HG03066 (cell line): Measurements from ENCODE around the gene MMP24.
"Not testable (repeated sequence)": the region's sequence is repeated elsewhere in the genome, so short reads cannot be mapped to it uniquely, and the experiment has no call there.

Experiments
- ATAC-seq: cut with Tn5 transposase; IDR thresholded peaks from one replicate; pipeline ENCODE4 v1.9.1; 2021; ENCODE audit warnings: low read depth; ENCODE audit not compliant: unreplicated experiment

The MMP24 gene

GRCh38 chr20:35226126-35226883, at the start of gene MMP24:
TSS of gene MMP24 (plus strand) at chr20:35226690. CDS start at chr20:35226739, 49 bp downstream.
- no peak for ATAC-seq

GRCh38 chr20:35179292-35180212, 46.9 kb upstream of the MMP24 start:
- ATAC-seq = no peak

GRCh38 chr20:35180266-35180665, 46.2 kb upstream of the MMP24 start:
- no peak for ATAC-seq

- ATAC-seq = no peak
These were observed 44.8 kb upstream of the MMP24 start for GRCh38 chr20:35181731-35182130.

GRCh38 chr20:35186691-35187289, 39.7 kb upstream of the MMP24 start:
- not testable (repeated sequence) for ATAC-seq

GRCh38 chr20:35187584-35188190, 38.8 kb upstream of the MMP24 start:
- ATAC-seq = no peak

- ATAC-seq = not testable (repeated sequence)
These were observed 37.3 kb upstream of the MMP24 start for GRCh38 chr20:35189223-35189622.

GRCh38 chr20:35190556-35190955, 35.9 kb upstream of the MMP24 start:
- ATAC-seq = no peak

- no peak for ATAC-seq
These were observed 34.9 kb upstream of the MMP24 start for GRCh38 chr20:35191419-35192117.

GRCh38 chr20:35192118-35192872, 34.2 kb upstream of the MMP24 start:
- no peak for ATAC-seq

- not testable (repeated sequence) for ATAC-seq
These were observed 33.3 kb upstream of the MMP24 start for GRCh38 chr20:35193031-35193791.

- no peak for ATAC-seq
These were observed 30.2 kb upstream of the MMP24 start for GRCh38 chr20:35196313-35196712.

GRCh38 chr20:35199740-35200139, 26.8 kb upstream of the MMP24 start:
- ATAC-seq = no peak

- no peak for ATAC-seq
These were observed 26.2 kb upstream of the MMP24 start for GRCh38 chr20:35200267-35200666.

GRCh38 chr20:35201467-35201866, 25.0 kb upstream of the MMP24 start:
- ATAC-seq = not testable (repeated sequence)

GRCh38 chr20:35206802-35207201, 19.7 kb upstream of the MMP24 start:
- ATAC-seq = no peak

GRCh38 chr20:35207950-35208611, 18.4 kb upstream of the MMP24 start:
- ATAC-seq = no peak
